Left lobe of liver (tissue), 2 donors: ENCODE data around the gene PTPRN. TPM values are rescaled to one million over a fixed set of nuclear protein-coding genes. Genes with fewer than 3 reads are reported as not detected.

Experiments used
- ATAC-seq: fragments of 200-7000 bp; cut with Tn5 transposase; one replicate; pipeline ENCODE4 v1.9.1; 2020; ENCODE audit warnings: mild to moderate bottlenecking, moderate library complexity
- DNase-seq: peaks from one replicate; pipeline ENCODE4 v3.0.0-alpha.2; 2020; ENCODE audit warnings: low spot score
- total RNA-seq: library from RNA; stranded (reverse); gene quantifications from one replicate; pipeline ENCODE4 v1.2.1, GENCODE V29; 2021
- donor health status: DM: no; HTN: no; CAD: no; lungs with moderate emphysema.
- donor health status: DM: no; HTN: yes; CAD: no.

Gene PTPRN
- total RNA-seq, 1 donor from 2014 or later = not detected

DNA sequence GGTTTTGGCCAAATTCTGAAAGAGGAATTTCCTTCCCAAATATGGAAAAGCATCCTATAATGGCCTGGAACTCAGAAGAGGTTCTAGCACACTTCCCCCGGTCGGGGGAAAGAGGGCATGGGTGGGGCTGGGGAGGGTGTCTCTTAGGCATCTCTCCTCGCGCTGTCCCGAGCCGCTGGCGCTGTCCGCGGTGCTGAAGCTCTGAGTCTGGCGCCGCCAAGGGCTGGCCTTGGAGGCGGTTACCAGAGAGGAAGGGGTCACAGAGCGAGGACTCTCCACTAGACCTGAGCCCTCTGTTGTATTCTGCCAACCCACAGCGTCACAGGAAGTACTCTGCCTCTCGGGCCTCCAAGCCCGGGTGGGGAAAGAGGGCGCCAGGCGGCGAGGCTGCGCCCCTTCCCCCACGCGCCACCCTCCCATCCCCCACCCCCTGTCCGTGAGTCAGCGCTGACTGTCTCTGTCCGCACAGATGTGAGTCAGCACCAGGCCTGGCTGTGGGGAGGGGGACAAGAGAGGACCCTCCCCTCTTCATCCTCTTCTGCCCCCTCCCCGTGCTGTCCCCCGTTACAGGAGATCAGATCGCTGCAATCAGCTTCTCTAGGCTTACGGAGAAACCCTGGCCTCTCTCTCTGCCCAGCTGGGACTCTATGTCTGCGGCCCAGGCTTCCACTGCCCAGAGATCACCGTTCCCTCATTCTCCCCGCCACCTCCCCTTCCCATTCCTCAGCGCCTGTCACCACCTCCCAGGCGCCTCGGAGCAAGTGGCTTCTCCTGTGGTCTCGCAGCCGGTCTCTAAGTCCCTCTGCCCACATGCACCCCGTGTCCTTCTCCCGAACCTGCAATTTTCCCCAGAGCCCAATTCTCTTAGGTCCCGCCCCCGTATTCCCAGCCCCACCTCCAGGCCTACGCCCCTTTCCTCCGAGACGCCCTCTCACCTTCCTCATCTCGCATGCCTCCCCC is 779 bp downstream of the PTPRN start:
- peak; percentile 87 for ATAC-seq
- no peak for DNase-seq

- DNase-seq = no peak
- no peak for ATAC-seq
Observed at GRCh38 chr2:219306047-219306446, 3.2 kb downstream of the PTPRN start.

DNA sequence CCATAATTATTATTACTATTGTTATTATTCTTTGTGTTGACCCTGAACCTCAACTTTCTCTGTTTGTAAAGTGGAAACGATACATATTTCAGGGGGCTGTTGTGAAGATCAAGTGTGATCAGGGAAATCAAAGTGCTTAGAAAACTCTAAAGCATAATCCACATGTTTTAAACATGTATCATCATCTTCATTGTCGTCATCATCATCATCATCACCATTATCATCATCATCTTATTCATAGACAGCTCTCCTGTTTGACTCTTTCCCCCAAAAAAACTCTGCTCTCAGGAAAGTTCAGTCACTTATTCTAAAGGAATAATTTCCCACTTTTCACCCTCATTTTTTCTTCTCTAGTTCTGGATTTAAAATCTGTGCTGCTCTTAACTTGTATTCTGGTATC is 5.0 kb downstream of the PTPRN start:
- DNase-seq = no peak
- ATAC-seq = no peak

DNA sequence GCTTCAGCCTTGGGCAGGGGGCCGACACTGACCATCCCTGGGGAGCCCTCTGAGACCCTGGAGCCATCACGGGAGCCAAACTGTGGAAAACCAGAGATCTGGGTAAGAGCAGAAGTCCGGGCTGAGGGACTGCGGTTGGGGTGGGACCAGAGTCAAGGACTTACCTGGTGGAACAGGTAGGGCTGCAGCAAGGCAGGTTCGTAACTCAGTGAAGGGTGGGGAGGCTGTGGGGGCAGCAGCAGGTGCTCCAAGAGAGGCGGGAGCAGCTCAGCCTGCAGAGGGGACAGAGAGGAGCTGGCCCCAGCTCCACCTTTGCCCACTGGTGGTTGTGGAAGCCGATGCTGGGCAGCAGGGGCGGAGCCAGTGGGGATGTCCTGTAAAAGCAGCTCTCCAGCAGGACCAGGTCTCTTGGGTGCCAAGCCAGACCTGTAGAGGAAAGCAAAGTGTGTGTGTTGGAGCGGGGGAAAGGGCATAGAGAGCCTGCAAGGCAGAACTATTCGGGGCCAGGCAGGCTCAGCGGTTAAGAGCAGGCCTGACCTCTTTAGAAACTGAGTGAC is 6.7 kb downstream of the PTPRN start:
- ATAC-seq = no peak
- no peak for DNase-seq

DNA sequence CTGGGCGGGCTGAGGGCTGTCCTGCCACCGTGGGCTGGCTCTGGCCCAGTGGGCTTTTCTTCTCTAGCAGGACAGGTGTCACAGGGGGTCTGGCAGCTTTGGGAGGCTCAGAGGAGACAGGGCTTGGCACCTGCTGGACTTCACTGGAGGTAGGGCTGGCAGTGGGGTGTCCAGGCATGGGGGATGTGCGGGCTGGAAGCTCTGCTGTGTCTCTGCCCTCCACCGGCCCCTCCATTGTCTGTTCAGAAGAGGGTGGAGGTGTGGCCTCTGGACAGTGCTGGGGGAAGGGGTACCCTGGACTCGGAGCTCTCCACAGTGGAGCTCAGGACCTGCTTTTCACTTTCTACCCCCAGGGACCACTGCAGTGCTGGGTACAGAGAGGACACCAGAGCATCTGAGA is 9.2 kb downstream of the PTPRN start:
- no peak for DNase-seq
- no peak for ATAC-seq

DNA sequence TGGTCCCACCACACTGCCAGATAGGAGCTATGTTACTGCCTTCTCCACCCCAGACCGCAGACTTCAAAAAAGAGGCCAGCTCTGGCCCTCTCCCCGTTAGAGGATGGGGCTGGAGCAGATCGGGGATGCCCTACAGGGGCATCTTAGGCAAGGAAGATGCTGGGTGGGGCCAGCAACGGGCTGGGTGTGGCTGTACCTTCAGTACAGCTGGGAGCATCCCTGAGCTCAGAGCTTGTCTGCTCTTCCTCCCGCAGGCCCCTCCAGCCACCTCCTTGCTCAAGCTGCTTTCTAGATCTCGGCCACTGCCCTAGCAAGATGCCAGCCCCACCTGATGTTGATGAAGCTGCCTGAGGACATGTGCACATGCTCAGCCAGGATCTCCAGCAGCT is 9.8 kb downstream of the PTPRN start:
- no peak for DNase-seq
- no peak for ATAC-seq

GRCh38 chr2:219298759-219299371 is 10.3 kb downstream of the PTPRN start:
- peak; percentile 82 for ATAC-seq

GRCh38 chr2:219297766-219298456 is 11.3 kb downstream of the PTPRN start:
- DNase-seq (no peak), ATAC-seq (no peak)

More at GRCh38 chr2:219298759-219299371, 10.3 kb downstream of the PTPRN start:
- DNase-seq = peak; percentile 84

DNA sequence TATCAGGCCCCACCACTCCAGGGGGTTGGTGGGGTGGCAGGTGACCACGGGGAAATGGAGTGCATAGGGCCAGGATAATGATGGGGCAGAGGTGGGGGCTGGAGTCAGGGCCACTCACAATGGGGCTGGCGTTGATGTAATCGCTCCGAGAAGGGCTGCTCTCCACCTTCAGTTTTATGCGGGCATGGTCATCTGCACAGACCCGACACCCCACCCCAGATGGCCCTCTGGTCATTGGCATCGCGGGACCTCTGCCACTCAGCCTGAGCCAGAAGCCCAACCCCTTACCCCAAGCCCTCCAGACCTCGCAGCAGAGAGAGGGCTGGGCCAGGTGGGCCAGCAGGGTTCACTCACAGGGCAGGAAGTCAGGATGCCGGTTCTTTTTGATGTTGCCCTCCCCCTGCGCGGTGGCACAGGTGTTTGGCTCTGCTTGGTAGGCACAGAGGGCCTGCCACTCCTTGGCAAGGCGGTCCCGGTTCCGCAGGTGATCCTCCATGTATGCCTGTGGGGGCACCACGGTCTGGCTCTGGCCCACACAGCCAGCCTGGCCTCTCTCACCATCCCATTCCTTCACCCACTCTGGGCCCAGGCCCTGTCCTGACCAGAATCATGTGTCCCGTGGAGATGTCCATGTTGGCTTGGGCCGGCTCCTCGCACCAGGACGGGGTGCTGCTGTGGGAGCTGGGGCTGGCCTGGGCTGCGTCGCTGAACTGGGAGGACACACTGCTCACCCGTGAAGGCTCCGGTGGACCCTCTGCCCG is 12.4 kb downstream of the PTPRN start:
- no peak for ATAC-seq

DNA sequence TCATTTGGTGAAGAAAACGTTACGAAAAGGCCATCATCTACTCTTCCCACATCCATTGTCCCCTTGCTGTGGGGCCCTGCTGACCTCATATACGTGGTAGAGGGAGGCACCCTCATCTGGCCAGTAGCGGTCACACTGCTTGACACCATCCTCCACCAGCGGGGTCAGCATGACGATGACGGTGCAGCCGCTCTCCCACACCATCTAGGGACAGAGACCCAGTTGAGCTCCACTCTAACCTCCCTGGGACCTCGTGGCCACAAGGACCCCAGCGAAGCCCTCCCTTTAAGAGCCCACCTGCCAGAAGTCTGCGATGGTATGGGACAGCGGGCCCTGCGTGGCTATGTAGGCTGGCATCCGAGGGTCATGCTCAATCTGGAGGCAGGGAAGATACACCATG is 13.1 kb downstream of the PTPRN start:
- ATAC-seq = no peak
- DNase-seq = peak; percentile 43

More for the DNA sequence above, 12.4 kb downstream of the PTPRN start:
- peak; percentile 42 for DNase-seq

DNA sequence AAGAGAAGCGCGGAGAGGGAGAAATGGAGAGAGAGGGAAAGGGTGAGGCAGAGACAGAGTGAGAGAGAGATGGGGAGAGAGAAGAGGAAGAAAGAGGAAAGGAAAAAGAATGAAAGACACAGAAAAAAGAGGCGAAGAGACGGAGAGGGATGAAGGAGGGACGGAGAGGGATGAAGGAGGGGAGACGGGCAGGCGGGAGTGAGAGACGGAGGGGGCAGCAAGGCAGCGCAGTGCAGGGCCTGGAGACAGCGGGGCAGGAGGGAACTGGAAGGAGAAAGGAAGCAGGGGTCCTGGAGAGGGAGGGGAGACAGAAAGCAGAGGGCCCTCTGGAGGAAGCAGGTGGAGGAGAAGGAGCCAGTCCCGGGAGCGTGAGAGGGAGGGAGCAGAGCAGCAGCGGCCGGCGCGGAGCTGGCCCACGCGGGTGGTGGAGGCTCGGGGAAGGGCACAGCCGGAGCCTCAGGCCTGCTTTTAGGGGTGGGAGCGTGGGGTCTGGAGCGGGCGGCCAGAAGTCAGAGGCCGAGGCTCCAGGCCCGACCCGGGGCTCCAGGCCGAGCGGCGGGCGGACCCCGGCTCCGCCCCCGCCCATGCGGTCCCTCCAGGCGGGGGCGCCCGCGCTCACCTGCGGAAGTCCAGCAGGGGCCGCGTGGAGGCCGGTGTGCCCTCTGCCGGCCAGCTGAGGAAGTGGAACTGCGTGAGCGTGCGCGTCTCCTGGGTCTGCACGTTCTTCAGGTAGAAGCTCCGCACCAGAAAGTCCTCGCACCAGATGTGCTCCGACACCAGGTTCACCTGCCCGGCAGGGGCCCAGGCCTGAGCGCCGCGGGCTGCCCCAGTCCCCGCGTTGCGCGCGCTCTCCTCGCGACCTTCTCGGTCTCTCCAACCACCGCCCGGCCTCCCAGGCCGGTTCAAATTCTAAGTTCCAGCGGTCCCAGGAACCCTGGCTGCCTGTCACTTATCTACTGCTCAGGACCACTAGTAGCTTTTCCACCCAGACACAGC is 14.5 kb downstream of the PTPRN start:
- peak; percentile 96 for ATAC-seq

GRCh38 chr2:219293736-219294231 is 15.4 kb downstream of the PTPRN start:
- peak; percentile 41 for DNase-seq
- no peak for ATAC-seq

More for the DNA sequence above, 14.5 kb downstream of the PTPRN start:
- DNase-seq = peak; percentile 91

DNA sequence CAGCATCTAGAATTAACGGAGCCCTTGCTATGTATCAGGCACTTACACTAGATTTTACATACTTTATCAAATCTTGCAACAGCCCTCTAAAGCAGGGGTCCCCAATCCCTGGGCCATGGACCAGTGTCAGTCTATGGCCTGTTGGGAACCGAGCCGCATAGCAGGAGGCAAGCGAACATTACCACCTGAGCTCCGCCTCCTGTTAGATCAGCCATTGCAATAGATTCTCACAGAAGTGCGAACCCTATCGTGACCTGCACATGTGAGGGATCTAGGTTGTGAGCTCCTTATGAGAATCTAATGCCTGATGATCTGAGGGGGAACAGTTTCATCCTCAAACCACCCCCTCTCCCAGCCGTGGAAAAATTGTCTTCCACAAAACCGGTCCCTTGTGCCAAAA is 16.6 kb downstream of the PTPRN start:
- DNase-seq (peak; percentile 21), ATAC-seq (no peak)

- peak; percentile 34 for DNase-seq
Observed at GRCh38 chr2:219291910-219292490, 17.2 kb downstream of the PTPRN start.

GRCh38 chr2:219291394-219291793 is 17.8 kb downstream of the PTPRN start:
- DNase-seq (peak; percentile 10), ATAC-seq (no peak)

More at GRCh38 chr2:219291910-219292490, 17.2 kb downstream of the PTPRN start:
- no peak for ATAC-seq

- DNase-seq (no peak), ATAC-seq (no peak)
Observed at GRCh38 chr2:219290381-219291171, 18.6 kb downstream of the PTPRN start.

- ATAC-seq = no peak
- no peak for DNase-seq
Observed at GRCh38 chr2:219289537-219290361, 19.5 kb downstream of the PTPRN start.
